Left ventricle myocardium inferior (tissue), 1 donor: ENCODE results near the gene GRIN2A. TPM values are rescaled to one million over a fixed set of nuclear protein-coding genes. Genes with fewer than 3 reads are reported as not detected.

Source experiments
- DNase-seq: peaks from one replicate; pipeline ENCODE4 v3.0.0-alpha.2; 2020
- H3K27ac ChIP-seq: fragments of 200-600 bp; replicated peaks from 2 replicates; pipeline ENCODE4 v1.8.0; 2021
- H3K27me3 ChIP-seq: fragments of 200-600 bp; 2 replicates; pipeline ENCODE4 v1.8.0; 2021; ENCODE audit warnings: low read depth
- H3K36me3 ChIP-seq: fragments of 200-600 bp; 2 replicates; pipeline ENCODE4 v1.8.0; 2021
- H3K4me1 ChIP-seq: fragments of 200-600 bp; 2 replicates; pipeline ENCODE4 v1.8.0; 2021
- H3K4me3 ChIP-seq: fragments of 200-600 bp; 2 replicates; pipeline ENCODE4 v1.8.0; 2021; ENCODE audit warnings: mild to moderate bottlenecking, moderate library complexity
- H3K9me3 ChIP-seq: fragments of 200-600 bp; replicated peaks from 2 replicates; pipeline ENCODE4 v1.8.0; 2021
- CTCF ChIP-seq: fragments of 200-600 bp; IDR thresholded peaks from 2 replicates; pipeline ENCODE4 v1.8.0; 2021; ENCODE audit warnings: antibody characterized with exemption, mild to moderate bottlenecking, borderline replicate concordance
- intact Hi-C: fragments of 100-400 bp; cut with micrococcal nuclease; formaldehyde crosslinking; loops from one replicate; pipeline ENCODE4 v1.11.0; 2022
- total RNA-seq: library from RNA; stranded (reverse); fragmentation: NEBNext Ultra II Directional; extraction: Animal tissue kit (Norgen Biotek cat#: 25700); gene quantifications from one replicate; pipeline ENCODE4 v1.2.1, GENCODE V29; 2021
- donor health status: DM: no; HTN: yes; CAD: no; lungs with severe emphysema.

Gene GRIN2A
- total RNA-seq, 1 donor from 2014 or later = 2.4 TPM

- TF ChIP-seq CTCF = no peak
- H3K36me3 ChIP-seq = no peaks in the 10 kb centered on the region
- no peak for DNase-seq
- H3K4me3 ChIP-seq = no peak overlapping the region
- no peaks in the 10 kb centered on the region for H3K9me3 ChIP-seq
- H3K27ac ChIP-seq = no peak overlapping the region
- no peaks in the 10 kb centered on the region for H3K4me1 ChIP-seq
- H3K27me3 ChIP-seq = no peaks in the 10 kb centered on the region
- intact Hi-C loops = no loop called here
Observed at GRCh38 chr16:9808210-9808609, 374.0 kb downstream of the GRIN2A start.

GRCh38 chr16:9807302-9807701 lies 374.9 kb downstream of the GRIN2A start:
- H3K27me3 ChIP-seq = no peaks in the 10 kb centered on the region
- DNase-seq = no peak

GRCh38 chr16:9805109-9805508 lies 377.1 kb downstream of the GRIN2A start:
- no peak overlapping the region for H3K4me3 ChIP-seq
- no peak for TF ChIP-seq CTCF
- H3K27me3 ChIP-seq = no peaks in the 10 kb centered on the region
- no peaks in the 10 kb centered on the region for H3K4me1 ChIP-seq
- no peak overlapping the region for H3K27ac ChIP-seq
- no peaks in the 10 kb centered on the region for H3K36me3 ChIP-seq
- intact Hi-C loops = no loop called here
- H3K9me3 ChIP-seq = peaks cover 3% of the 10 kb centered on the region
- no peak for DNase-seq

More at GRCh38 chr16:9807302-9807701, 374.9 kb downstream of the GRIN2A start:
- H3K27ac ChIP-seq = no peak overlapping the region
- no peak for TF ChIP-seq CTCF
- H3K36me3 ChIP-seq = no peaks in the 10 kb centered on the region
- H3K4me3 ChIP-seq = no peak overlapping the region
- H3K4me1 ChIP-seq = no peaks in the 10 kb centered on the region
- intact Hi-C loops = no loop called here
- peaks cover under 1% of the 10 kb centered on the region for H3K9me3 ChIP-seq

- Histone ChIP-seq H3K36me3 (no peaks in the 10 kb centered on the region), H3K4me3 (no peak overlapping the region), H3K27me3 (no peaks in the 10 kb centered on the region), H3K27ac (no peak overlapping the region), H3K9me3 (peaks cover 3% of the 10 kb centered on the region), H3K4me1 (peaks cover 20% of the 10 kb centered on the region)
- intact Hi-C loops = no loop called here
- no peak for DNase-seq
- no peak for TF ChIP-seq CTCF
Observed at GRCh38 chr16:9802160-9802559, 380.1 kb downstream of the GRIN2A start.

GRCh38 chr16:9801651-9802050 lies 380.6 kb downstream of the GRIN2A start:
- Histone ChIP-seq H3K4me3 (no peak overlapping the region), H3K27ac (no peak overlapping the region), H3K36me3 (no peaks in the 10 kb centered on the region), H3K4me1 (peaks cover 22% of the 10 kb centered on the region), H3K27me3 (no peaks in the 10 kb centered on the region), H3K9me3 (peaks cover 3% of the 10 kb centered on the region)
- DNase-seq = no peak
- TF ChIP-seq CTCF = no peak
- intact Hi-C loops = no loop called here
